A673 (cell line): Measurements from ENCODE around the gene TRIM65. TPM values are rescaled to one million over a fixed set of nuclear protein-coding genes. Genes with fewer than 3 reads are reported as not detected.

ENCODE experiments used
- BruUV-seq: library from RNA; stranded (reverse); fragments of 400-500 nt; replicated peaks from 2 replicates; lab custom pipeline; 2021; lab: Mats Ljungman, UMichigan
- CTCF ChIA-PET: fragments of 300-600 bp; sonication (Branson Sonifier 250); formaldehyde crosslinking; loops from one replicate; lab custom pipeline; 2022; ENCODE audit warnings: antibody characterized with exemption; lab: Charles Lee
- POLR2A ChIA-PET: fragments of 300-600 bp; sonication (Branson Sonifier 250); formaldehyde crosslinking; loops from one replicate; lab custom pipeline; 2022; ENCODE audit warnings: antibody characterized with exemption; ENCODE audit not compliant: low non-redundant PET; lab: Charles Lee
- DNase-seq: peaks from one replicate; pipeline ENCODE4 v3.0.0-alpha.2; 2015; ENCODE audit warnings: low spot score
- H3K27ac ChIP-seq: fragments of 200-600 bp; sonication (generic); 2 replicates; pipeline ENCODE4 v1.5.1; 2016; ENCODE audit warnings: mixed run types, low read depth, mild to moderate bottlenecking, mixed read lengths, antibody characterized with exemption, low read length; ENCODE audit not compliant: poor library complexity, severe bottlenecking
- H3K27me3 ChIP-seq: fragments of 200-600 bp; sonication (generic); replicated peaks from 2 replicates; pipeline ENCODE4 v1.6.1; 2017; ENCODE audit warnings: mixed run types, low read depth, mild to moderate bottlenecking, mixed read lengths, antibody characterized with exemption, low read length; ENCODE audit not compliant: insufficient read depth, poor library complexity
- H3K36me3 ChIP-seq: fragments of 200-600 bp; sonication (generic); 2 replicates; pipeline ENCODE4 v1.6.1; 2016; ENCODE audit warnings: mixed run types, mild to moderate bottlenecking, mixed read lengths, antibody characterized with exemption, low read length; ENCODE audit not compliant: insufficient read depth, poor library complexity, severe bottlenecking
- H3K4me1 ChIP-seq: fragments of 200-600 bp; sonication (generic); 2 replicates; pipeline ENCODE4 v1.6.1; 2017; ENCODE audit warnings: mixed run types, mild to moderate bottlenecking, mixed read lengths, antibody characterized with exemption, low read length; ENCODE audit not compliant: insufficient read depth, poor library complexity, severe bottlenecking
- H3K4me3 ChIP-seq: fragments of 200-600 bp; sonication (generic); 2 replicates; pipeline ENCODE4 v1.5.1; 2016; ENCODE audit warnings: low read depth, mixed run types, mild to moderate bottlenecking, mixed read lengths, low read length; ENCODE audit not compliant: poor library complexity, severe bottlenecking
- H3K9me3 ChIP-seq: fragments of 200-600 bp; sonication (generic); 2 replicates; pipeline ENCODE4 v1.6.1; 2016; ENCODE audit warnings: mixed run types, low read depth, mild to moderate bottlenecking, mixed read lengths, antibody characterized with exemption, low read length; ENCODE audit not compliant: poor library complexity, severe bottlenecking
- CTCF ChIP-seq: fragments of 300-800, 200-600 bp; sonication (generic); conservative IDR thresholded peaks from 2 replicates; pipeline ENCODE4 v1.5.1; 2017; ENCODE audit warnings: low read depth, mild to moderate bottlenecking, antibody characterized with exemption, low read length, moderate library complexity, mixed read lengths
- EZH2 ChIP-seq: fragments of 200-600 bp; sonication (generic); IDR thresholded peaks from 2 replicates; pipeline ENCODE4 v1.6.1; 2017; ENCODE audit warnings: borderline replicate concordance, low read depth, mild to moderate bottlenecking, mixed read lengths, antibody characterized with exemption, low read length; ENCODE audit not compliant: poor library complexity, severe bottlenecking
- intact Hi-C: fragments of 100-400 bp; cut with micrococcal nuclease; formaldehyde crosslinking; loops from one replicate; pipeline ENCODE4 v1.10.0; 2022; ENCODE audit not compliant: unreplicated experiment
- total RNA-seq: library from RNA; stranded (reverse); gene quantifications from 2 replicates; pipeline ENCODE4 v1.2.3, GENCODE V29; 2021

TRIM65 gene
- total RNA-seq, 1 experiment from 2014 or later = 47.9 TPM

GRCh38 chr17:75942473-75942872, 45.7 kb upstream of the TRIM65 start:
- TF ChIP-seq EZH2 (no peak), CTCF (no peak)
- BruUV-seq = no TSS peak
- Histone ChIP-seq H3K4me3 (no peak overlapping the region), H3K4me1 (peaks cover 11% of the 10 kb centered on the region), H3K27ac (no peak overlapping the region), H3K27me3 (no peaks in the 10 kb centered on the region), H3K36me3 (peaks cover 8% of the 10 kb centered on the region), H3K9me3 (no peaks in the 10 kb centered on the region)
- ChIA-PET CTCF (no interaction called here), POLR2A (no interaction called here)
- DNase-seq = no peak
- intact Hi-C loops = no loop called here

- ChIA-PET CTCF (interaction anchor here (0.6 to 0.9 kb wide), 3 partner anchors 9 to 98 kb away, joined by 3 read pairs; no protein-coding TSS in a partner anchor), POLR2A (no interaction called here)
- Histone ChIP-seq H3K9me3 (no peaks in the 10 kb centered on the region), H3K4me1 (peaks cover 11% of the 10 kb centered on the region), H3K36me3 (peaks cover 6% of the 10 kb centered on the region), H3K27ac (peak overlapping the region; percentile 91), H3K27me3 (no peaks in the 10 kb centered on the region), H3K4me3 (peak overlapping the region; percentile 90)
- no peak for TF ChIP-seq CTCF
- intact Hi-C loops = no loop called here
- BruUV-seq = no TSS peak
- DNase-seq = no peak
Observed at GRCh38 chr17:75941442-75941819, 44.7 kb upstream of the TRIM65 start.

- POLR2A ChIA-PET = no interaction called here
- Histone ChIP-seq H3K4me3 (peak within 1 kb of the TSS; percentile 90), H3K27ac (peak within 1 kb of the TSS; percentile 91), H3K27me3 (no peaks in the 10 kb centered on the region), H3K36me3 (peaks cover under 1% of the 10 kb centered on the region), H3K9me3 (no peaks in the 10 kb centered on the region), H3K4me1 (peaks cover 11% of the 10 kb centered on the region)
- intact Hi-C loops = no loop called here
- no peak for TF ChIP-seq CTCF
- no peak for TF ChIP-seq EZH2
- CTCF ChIA-PET = interaction anchor here (0.6 to 0.9 kb wide), 3 partner anchors 10 to 97 kb away, joined by 3 read pairs; no protein-coding TSS in a partner anchor
- no TSS peak for BruUV-seq
- DNase-seq = peak; percentile 98
Observed at GRCh38 chr17:75940727-75941441, 44.1 kb upstream of the TRIM65 start, which contains the start of gene FBF1. TSS of gene FBF1 (minus strand) at chr17:75941042. CDS start at chr17:75938149, 2,893 bp downstream.
